ENCODE measurements around the gene OSBPL10. TPM values are rescaled to one million over a fixed set of nuclear protein-coding genes. Genes with fewer than 3 reads are reported as not detected.

The OSBPL10 gene
- polyA plus RNA-seq, 6 donors from 2014 or later: 28.7 to 65.6 (median 40.0) TPM

DNA sequence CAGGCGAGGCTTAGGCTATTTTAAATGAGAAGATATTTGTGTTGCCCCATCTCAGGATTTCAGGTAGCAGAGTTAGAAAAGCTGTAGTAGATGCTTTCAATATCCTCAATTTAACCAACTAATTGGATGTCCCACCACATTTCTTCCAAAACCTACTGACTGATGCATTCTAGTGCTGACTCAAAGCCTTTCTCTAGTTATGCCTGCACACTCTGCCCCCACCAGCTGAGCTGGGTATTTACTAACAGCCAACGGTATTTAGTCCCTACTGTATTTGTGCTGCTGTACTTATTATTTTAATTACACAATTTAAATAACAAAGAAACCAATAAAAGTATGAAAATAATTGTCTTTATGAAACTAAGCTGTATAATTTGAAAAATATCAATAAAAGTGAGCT, 139.5 kb downstream of the OSBPL10 start:
- H3K36me3 Mint-ChIP-seq: peaks cover 4 to 31% of the 10 kb centered on the region in 2 donors
- H3K27ac Mint-ChIP-seq: peak overlapping the region in 1 of 6 donors; percentile 55
- DNase-seq: no peak
- H3K4me1 Mint-ChIP-seq: peaks cover 10 to 51% (median 39%) of the 10 kb centered on the region in 3 donors
- peaks cover 0 to 2% (median 0%) of the 10 kb centered on the region in 7 donors for H3K9me3 Mint-ChIP-seq
- no peak overlapping the region for H3K4me3 Mint-ChIP-seq
- no peaks in the 10 kb centered on the region for H3K27me3 Mint-ChIP-seq
- ATAC-seq (ENCODE audit: low read depth in 2 of 2): no peak

DNA sequence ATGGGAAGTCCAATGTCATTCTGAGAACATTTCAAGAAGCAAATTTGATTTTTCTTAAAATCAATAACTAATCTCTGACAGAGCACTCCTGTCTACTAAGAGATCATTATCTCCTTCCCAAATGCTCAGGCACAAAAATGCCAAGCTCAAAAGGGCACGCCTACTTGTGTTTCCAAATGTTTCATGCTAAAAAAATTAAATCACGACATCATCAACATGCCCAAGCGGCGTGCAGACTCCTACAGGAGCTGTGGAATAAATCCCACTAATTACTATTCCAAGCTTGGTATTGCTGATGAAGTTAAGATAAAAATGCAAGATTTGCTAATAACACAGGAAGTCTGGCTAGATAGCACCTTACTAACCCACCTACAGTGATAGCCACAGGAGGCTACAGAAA, 140.8 kb downstream of the OSBPL10 start:
- no peaks in the 10 kb centered on the region for H3K27me3 Mint-ChIP-seq
- H3K4me3 Mint-ChIP-seq: no peak overlapping the region
- H3K9me3 Mint-ChIP-seq: peaks cover 0 to 2% (median 0%) of the 10 kb centered on the region in 7 donors
- no peak overlapping the region for H3K27ac Mint-ChIP-seq
- H3K36me3 Mint-ChIP-seq: peaks cover 4 to 26% of the 10 kb centered on the region in 2 donors
- ATAC-seq (ENCODE audit: low read depth in 2 of 2) (no peak), DNase-seq (no peak)
- peaks cover 8 to 57% (median 42%) of the 10 kb centered on the region in 3 donors for H3K4me1 Mint-ChIP-seq

DNA sequence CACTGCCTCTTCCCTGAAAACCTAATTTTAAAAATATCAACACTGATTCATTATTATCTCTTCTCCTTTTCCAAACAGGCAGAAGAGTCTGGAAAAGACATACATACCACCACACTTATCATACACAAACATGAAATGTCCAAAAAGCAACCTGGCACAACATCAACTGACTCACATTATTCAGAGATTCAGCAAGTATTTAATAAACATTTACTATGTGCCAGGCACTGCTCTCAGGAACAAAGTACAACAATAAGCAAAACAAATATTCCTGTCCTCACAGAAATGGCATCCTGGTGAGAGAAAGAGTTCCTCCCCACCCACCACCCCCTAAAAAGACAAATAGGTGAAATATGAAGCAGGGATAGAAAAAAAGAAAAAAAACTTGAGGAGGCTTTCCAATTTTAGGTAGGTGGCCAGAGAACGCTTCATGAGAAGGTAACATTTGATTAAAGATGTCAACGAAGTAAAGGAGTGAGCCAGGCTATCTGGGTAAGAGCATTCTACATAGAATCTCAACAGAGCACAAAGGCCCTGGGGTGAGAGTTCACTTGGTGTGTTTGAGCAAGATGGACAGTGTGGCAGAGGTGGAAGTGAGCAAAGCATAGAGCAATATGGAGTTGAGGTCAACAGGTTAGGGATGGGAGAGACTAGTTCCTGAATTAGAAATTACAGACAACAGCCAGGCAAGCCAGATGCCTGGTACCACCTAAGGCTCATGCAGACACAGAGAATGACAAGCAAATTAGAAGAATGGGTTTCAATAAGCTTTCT, 141.7 kb downstream of the OSBPL10 start:
- no peak overlapping the region for H3K4me3 Mint-ChIP-seq
- H3K27me3 Mint-ChIP-seq: no peaks in the 10 kb centered on the region
- peaks cover 9 to 56% (median 38%) of the 10 kb centered on the region in 3 donors for H3K4me1 Mint-ChIP-seq
- H3K27ac Mint-ChIP-seq: peak overlapping the region in 4 of 6 donors; percentile 40 to 89 (median 74)
- peaks cover 0 to 2% (median 0%) of the 10 kb centered on the region in 7 donors for H3K9me3 Mint-ChIP-seq
- ATAC-seq (ENCODE audit: low read depth in 2 of 2): no peak
- DNase-seq: no peak
- peaks cover 4 to 17% of the 10 kb centered on the region in 2 donors for H3K36me3 Mint-ChIP-seq

DNA sequence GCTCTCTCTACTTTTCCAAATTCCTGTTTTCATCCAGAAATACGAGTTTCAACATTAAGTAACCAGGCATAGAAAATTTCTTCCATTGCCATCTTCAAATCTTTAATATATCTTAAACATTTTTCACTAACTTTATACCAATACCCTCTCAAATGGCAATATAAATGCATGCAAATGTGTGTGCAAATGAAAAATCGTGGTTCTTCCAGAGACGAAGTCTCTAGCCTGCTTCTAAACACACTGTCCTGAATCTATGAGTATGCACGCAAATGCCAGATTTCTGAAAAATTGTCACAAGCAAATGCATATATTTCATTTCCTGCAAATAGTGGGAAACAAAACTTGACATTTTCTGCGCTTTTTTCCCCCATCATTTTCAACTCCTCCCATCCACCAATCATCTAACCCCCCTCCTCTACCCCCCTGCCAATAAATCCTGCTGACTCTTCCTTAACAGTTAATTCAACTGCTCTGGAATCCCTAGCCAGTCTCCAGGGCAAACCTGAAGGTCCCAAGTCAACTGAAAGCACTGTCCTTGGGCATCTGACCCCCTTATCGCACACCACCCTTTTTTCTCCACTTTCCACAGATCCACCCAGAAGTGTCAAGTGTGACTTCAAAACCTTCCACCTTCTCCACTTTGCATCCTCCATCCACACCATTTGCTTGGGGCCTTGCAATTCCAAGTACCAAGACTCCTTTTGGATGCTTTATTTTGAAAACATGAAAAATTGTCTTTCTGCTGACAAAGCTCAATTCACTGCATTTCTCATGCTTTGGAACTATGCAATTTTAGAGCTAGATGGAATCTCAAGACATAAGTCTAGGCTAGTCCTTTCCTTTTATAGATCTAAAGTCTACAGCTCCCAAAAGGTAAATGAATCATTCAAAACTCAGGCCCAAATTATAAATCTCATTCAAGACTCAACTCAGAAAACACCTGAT, 144.7 kb downstream of the OSBPL10 start:
- DNase-seq (no peak), ATAC-seq (ENCODE audit: low read depth in 2 of 2) (no peak)
- Mint-ChIP-seq H3K9me3 (peaks cover 0 to 2% (median 0%) of the 10 kb centered on the region in 7 donors), H3K4me1 (peaks cover 9 to 55% (median 40%) of the 10 kb centered on the region in 3 donors), H3K27me3 (no peaks in the 10 kb centered on the region), H3K36me3 (peaks cover 0 to 4% of the 10 kb centered on the region in 2 donors), H3K27ac (peak overlapping the region in 3 of 6 donors; percentile 5 to 85 (median 50)), H3K4me3 (no peak overlapping the region)

DNA sequence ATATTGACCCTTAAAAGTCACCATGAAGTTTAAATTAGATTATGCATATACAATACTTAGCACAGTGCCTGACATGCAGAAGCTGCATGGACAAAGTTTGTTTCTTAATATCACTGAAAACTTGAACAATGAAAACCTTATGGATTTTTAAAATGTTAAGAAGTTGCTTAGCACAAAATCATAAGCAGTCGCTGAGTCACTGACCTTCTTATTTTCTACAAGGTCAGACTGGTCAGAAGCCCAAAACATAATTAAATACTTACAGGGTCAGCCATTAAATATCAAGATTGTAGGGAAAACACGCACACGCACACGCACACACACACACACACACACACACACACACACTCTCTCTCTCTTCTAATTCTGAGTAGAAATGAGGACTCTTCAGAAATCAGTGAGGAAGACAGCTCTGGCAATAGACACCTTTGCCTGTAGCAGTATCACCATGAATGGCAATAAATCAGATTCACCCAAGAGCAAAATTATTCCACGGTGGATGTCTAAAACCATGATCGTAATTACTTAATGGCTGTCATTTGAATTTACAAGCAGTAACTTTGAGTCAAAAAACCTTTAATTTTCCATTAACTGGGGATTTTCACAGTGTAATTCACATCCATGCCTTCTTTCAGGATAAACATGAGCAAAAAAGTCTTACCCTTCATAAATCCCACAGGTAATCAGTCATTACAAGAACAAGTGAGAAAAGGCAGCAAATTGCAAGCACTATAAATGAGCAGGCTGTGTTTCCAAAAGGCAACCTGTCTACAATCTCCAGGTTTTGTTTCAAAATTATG, 147.5 kb downstream of the OSBPL10 start:
- no peak for ATAC-seq (ENCODE audit: low read depth in 2 of 2)
- no peaks in the 10 kb centered on the region for H3K9me3 Mint-ChIP-seq
- H3K4me1 Mint-ChIP-seq: peaks cover 25 to 64% (median 48%) of the 10 kb centered on the region in 3 donors
- H3K27ac Mint-ChIP-seq: peak overlapping the region in 2 of 6 donors; percentile 30 to 31
- no peak overlapping the region for H3K4me3 Mint-ChIP-seq
- no peak for DNase-seq
- H3K27me3 Mint-ChIP-seq: no peaks in the 10 kb centered on the region
- peaks cover 6 to 7% of the 10 kb centered on the region in 2 donors for H3K36me3 Mint-ChIP-seq

DNA sequence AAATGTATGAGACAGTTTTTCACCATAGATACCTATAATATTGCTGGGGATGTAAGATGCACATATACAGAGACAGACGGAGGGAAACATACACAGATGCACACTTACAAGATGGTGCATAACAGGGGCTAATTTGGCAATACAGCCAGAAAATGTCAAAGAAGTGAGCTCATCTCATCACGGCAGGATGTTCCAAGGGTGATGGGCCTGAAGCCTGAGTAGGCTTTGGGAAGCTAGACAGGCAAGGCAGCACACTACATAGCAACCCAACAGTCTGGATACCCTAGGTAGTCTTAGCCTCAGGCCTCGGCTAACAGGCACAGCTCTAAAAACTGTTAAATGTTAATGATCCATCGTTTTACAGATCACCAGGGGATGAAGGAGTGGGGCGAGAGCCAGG, 148.5 kb downstream of the OSBPL10 start:
- Mint-ChIP-seq H3K9me3 (no peaks in the 10 kb centered on the region), H3K27me3 (no peaks in the 10 kb centered on the region), H3K4me3 (no peak overlapping the region), H3K4me1 (peaks cover 25 to 64% (median 48%) of the 10 kb centered on the region in 3 donors), H3K27ac (peak overlapping the region in 3 of 6 donors; percentile 23 to 61 (median 26)), H3K36me3 (peaks cover 6 to 7% of the 10 kb centered on the region in 2 donors)
- ATAC-seq (ENCODE audit: low read depth in 2 of 2) (no peak), DNase-seq (no peak)

DNA sequence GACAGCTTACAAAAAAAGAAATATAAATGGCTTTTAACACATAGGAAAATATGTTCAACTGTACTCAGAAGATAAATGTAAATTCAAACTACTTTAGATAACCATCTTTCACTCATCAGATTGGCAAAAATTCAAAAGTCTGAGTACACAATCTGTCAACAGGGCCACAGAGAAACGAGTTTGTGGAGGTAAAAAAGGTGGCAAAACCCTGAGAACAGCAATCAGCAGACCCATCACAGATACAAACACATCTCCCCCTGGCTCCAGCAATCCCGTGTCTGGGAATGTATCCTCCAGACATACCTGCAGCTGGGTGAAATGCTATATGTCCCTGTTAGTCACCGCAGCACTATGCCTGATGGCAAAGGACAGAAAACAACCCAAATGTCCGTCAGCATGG, 149.5 kb downstream of the OSBPL10 start:
- H3K27me3 Mint-ChIP-seq: no peaks in the 10 kb centered on the region
- H3K4me1 Mint-ChIP-seq: peaks cover 22 to 58% (median 42%) of the 10 kb centered on the region in 3 donors
- peak overlapping the region in 1 of 6 donors; percentile 80 for H3K27ac Mint-ChIP-seq
- ATAC-seq (ENCODE audit: low read depth in 2 of 2): no peak
- no peak overlapping the region for H3K4me3 Mint-ChIP-seq
- H3K9me3 Mint-ChIP-seq: no peaks in the 10 kb centered on the region
- H3K36me3 Mint-ChIP-seq: peaks cover 7 to 11% of the 10 kb centered on the region in 2 donors
- no peak for DNase-seq

DNA sequence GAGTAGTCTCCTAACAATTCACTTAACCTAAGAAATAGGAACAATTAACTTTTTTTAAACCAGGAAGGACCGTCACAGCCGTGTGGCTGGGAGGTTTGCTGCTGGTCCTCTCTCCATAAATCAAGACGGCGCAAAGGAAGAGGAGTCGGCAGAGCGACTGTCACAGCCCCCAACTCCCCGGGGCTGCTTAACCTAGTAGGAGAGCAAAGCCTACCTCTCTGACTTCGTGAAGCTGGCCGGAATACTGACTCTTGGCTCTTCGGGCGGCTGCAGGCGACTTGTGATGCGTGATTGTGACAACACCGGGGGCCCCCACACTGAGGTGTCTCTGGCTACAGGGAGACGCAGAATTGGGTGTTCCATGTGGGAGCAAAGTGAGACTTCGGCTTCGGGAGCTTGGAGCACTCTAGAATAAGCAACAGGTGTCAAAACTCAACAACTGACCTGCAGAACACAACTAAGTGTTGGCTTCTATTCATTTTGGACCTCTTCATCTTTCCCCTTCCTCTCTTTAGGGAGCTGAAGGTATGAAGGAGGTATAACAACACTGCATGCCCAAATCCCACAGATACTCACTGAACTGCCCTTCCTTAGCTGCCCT, 151.1 kb downstream of the OSBPL10 start:
- peaks cover 18 to 62% (median 34%) of the 10 kb centered on the region in 3 donors for H3K4me1 Mint-ChIP-seq
- H3K36me3 Mint-ChIP-seq: peaks cover 9 to 21% of the 10 kb centered on the region in 2 donors
- no peaks in the 10 kb centered on the region for H3K27me3 Mint-ChIP-seq
- H3K9me3 Mint-ChIP-seq: no peaks in the 10 kb centered on the region
- H3K4me3 Mint-ChIP-seq: no peak overlapping the region
- ATAC-seq (ENCODE audit: low read depth in 2 of 2): no peak
- H3K27ac Mint-ChIP-seq: peak overlapping the region; percentile 51 to 95 (median 80)
- DNase-seq: no peak

DNA sequence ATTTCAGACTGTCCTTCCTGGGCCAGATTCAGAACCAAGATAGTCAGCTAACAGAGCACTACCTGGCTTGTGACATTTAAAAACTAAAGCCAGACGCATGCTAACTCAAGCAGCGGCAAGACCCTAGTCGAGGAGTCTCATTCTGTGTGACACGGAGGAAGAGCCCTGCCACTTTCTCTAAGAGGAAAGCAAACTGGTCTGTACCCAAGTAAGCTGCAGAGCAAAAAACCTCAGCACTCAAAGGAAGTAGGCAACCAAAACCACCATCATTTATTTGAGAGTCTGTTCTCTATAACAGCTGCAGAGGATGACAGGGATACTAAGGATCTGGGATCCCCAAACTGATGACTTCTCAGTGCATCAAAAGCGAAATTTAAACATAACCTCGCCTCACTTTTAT, 152.1 kb downstream of the OSBPL10 start:
- H3K36me3 Mint-ChIP-seq: peaks cover 16 to 30% of the 10 kb centered on the region in 2 donors
- H3K27me3 Mint-ChIP-seq: no peaks in the 10 kb centered on the region
- no peak for ATAC-seq (ENCODE audit: low read depth in 2 of 2)
- peaks cover 0 to 2% (median 0%) of the 10 kb centered on the region in 7 donors for H3K9me3 Mint-ChIP-seq
- H3K4me3 Mint-ChIP-seq: peak overlapping the region in 1 of 8 donors; percentile 52
- peak overlapping the region in 5 of 6 donors; percentile 44 to 95 (median 71) for H3K27ac Mint-ChIP-seq
- H3K4me1 Mint-ChIP-seq: peaks cover 16 to 60% (median 29%) of the 10 kb centered on the region in 3 donors
- no peak for DNase-seq

DNA sequence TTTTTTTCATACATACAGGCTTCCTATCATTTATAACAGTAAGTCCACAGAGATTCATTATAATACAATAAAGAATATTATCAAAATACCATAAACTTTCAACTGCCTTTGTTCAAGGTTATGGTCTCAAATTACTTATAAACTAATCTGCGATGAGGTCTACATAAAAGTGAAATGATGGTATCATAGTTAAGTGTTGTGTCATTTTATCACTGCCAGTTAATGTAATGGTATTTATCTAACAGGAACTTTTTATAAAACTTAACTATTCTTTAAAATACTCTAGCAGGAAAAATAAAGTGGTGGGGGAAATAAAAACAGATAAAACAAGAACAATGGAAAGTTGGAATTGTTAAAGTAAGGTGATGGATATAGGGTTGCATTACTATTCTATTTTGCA, 153.1 kb downstream of the OSBPL10 start:
- H3K27ac Mint-ChIP-seq: no peak overlapping the region

DNA sequence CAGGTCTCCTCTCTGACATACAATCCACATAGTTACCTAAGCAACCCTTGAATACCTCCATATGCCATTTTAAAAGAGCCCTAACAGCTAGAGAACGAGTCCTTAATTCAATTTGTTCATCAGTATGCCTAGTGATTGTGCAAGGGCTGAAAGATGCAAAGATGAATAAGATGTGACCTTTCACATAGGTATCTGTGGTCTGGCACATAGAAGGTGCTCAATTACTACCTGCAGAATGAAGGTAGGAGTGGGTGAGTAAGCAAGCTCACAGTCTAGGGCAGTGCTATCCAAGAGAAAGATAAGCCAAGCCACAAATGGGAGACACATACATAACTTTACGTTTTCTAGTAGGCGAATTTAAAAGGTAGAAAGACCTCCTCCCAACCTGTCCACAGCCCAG, 157.9 kb downstream of the OSBPL10 start:
- no peaks in the 10 kb centered on the region for H3K27me3 Mint-ChIP-seq
- ATAC-seq (ENCODE audit: low read depth in 2 of 2): no peak
- H3K4me1 Mint-ChIP-seq: peaks cover 2 to 38% (median 11%) of the 10 kb centered on the region in 3 donors
- peak overlapping the region in 1 of 6 donors; percentile 73 for H3K27ac Mint-ChIP-seq
- H3K36me3 Mint-ChIP-seq: peaks cover 23 to 37% of the 10 kb centered on the region in 2 donors
- no peak overlapping the region for H3K4me3 Mint-ChIP-seq
- DNase-seq: no peak
- peaks cover 0 to 2% (median 0%) of the 10 kb centered on the region in 7 donors for H3K9me3 Mint-ChIP-seq

More for the DNA sequence above, 153.1 kb downstream of the OSBPL10 start:
- no peaks in the 10 kb centered on the region for H3K27me3 Mint-ChIP-seq
- peaks cover 22 to 37% of the 10 kb centered on the region in 2 donors for H3K36me3 Mint-ChIP-seq
- DNase-seq (no peak), ATAC-seq (ENCODE audit: low read depth in 2 of 2) (no peak)
- no peak overlapping the region for H3K4me3 Mint-ChIP-seq
- peaks cover 0 to 2% (median 0%) of the 10 kb centered on the region in 7 donors for H3K9me3 Mint-ChIP-seq
- H3K4me1 Mint-ChIP-seq: peaks cover 16 to 59% (median 27%) of the 10 kb centered on the region in 3 donors

DNA sequence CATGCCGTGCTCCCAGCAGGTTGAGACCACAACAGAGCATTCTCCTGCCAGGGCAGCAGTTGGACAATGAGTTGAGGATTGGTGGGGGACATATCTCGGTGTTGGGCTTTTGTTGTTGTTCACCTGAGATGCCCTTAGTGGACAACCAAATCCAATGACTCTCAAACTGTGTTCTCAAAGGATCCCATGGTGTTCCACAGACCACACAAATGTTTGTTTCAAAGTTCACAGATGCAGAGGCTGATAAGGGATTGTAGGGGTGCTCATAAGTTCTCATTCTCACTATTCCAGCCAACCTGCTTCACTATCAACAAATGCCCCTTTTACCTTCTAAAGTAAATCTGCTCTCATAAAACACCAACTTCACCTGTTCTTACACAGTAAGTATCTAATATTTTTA, 159.9 kb downstream of the OSBPL10 start:
- Mint-ChIP-seq H3K27me3 (no peaks in the 10 kb centered on the region), H3K27ac (peak overlapping the region in 2 of 6 donors; percentile 8 to 59), H3K4me1 (peaks cover 10 to 43% (median 17%) of the 10 kb centered on the region in 3 donors), H3K9me3 (peaks cover 0 to 2% (median 0%) of the 10 kb centered on the region in 7 donors), H3K36me3 (peaks cover 26 to 29% of the 10 kb centered on the region in 2 donors), H3K4me3 (no peak overlapping the region)
- no peak for ATAC-seq (ENCODE audit: low read depth in 2 of 2)
- DNase-seq: no peak

Data from naive B cell (primary cell).